Measurements from ENCODE around the gene FYB2. TPM values are rescaled to one million over a fixed set of nuclear protein-coding genes. Genes with fewer than 3 reads are reported as not detected.

FYB2 gene
- total RNA-seq, 1 experiment from 2014 or later: not detected

- TF ChIP-seq CTCF (IDR thresholded peaks at IDR 0.05; ENCODE audit: unreplicated experiment): no peak
- CTCF ChIA-PET: interaction anchor here (0.7 to 0.8 kb wide), 2 partner anchors 21 to 1647 kb away, joined by 3 to 6 read pairs; no protein-coding TSS in a partner anchor
- Mint-ChIP-seq H3K4me1 (ENCODE audit: insufficient read depth, unreplicated experiment) (no peaks in the 10 kb centered on the region), H3K4me3 (ENCODE audit: unreplicated experiment) (no peak overlapping the region), H3K27me3 (ENCODE audit: insufficient read depth, unreplicated experiment) (peaks cover 31% of the 10 kb centered on the region), H3K27ac (ENCODE audit: low read depth, unreplicated experiment) (no peak overlapping the region), H3K36me3 (ENCODE audit: insufficient read depth, unreplicated experiment) (no peaks in the 10 kb centered on the region), H3K9me3 (ENCODE audit: unreplicated experiment) (no peaks in the 10 kb centered on the region)
- DNase-seq (ENCODE audit: unreplicated experiment): no peak
- BruUV-seq (replicated peaks): no TSS peak
- intact Hi-C loops (cut with micrococcal nuclease): no loop called here
- POLR2A ChIA-PET: interaction anchor here (0.5 kb wide), 1 partner anchor 1715 kb away, joined by 3 read pairs; no protein-coding TSS in a partner anchor
Observed at GRCh38 chr1:56824938-56825337, 5.7 kb upstream of the FYB2 start.

- POLR2A ChIA-PET: no interaction called here
- CTCF ChIA-PET: interaction anchor here (0.7 to 0.8 kb wide), 2 partner anchors 20 to 1646 kb away, joined by 3 to 6 read pairs; no protein-coding TSS in a partner anchor
- peaks cover 25% of the 10 kb centered on the region for H3K27me3 Mint-ChIP-seq (ENCODE audit: insufficient read depth, unreplicated experiment)
- intact Hi-C loops (cut with micrococcal nuclease): no loop called here
- H3K27ac Mint-ChIP-seq (ENCODE audit: low read depth, unreplicated experiment): no peak overlapping the region
- no peaks in the 10 kb centered on the region for H3K9me3 Mint-ChIP-seq (ENCODE audit: unreplicated experiment)
- no peak for TF ChIP-seq CTCF (IDR thresholded peaks at IDR 0.05; ENCODE audit: unreplicated experiment)
- H3K36me3 Mint-ChIP-seq (ENCODE audit: insufficient read depth, unreplicated experiment): no peaks in the 10 kb centered on the region
- H3K4me3 Mint-ChIP-seq (ENCODE audit: unreplicated experiment): no peak overlapping the region
- BruUV-seq (replicated peaks): no TSS peak
- no peaks in the 10 kb centered on the region for H3K4me1 Mint-ChIP-seq (ENCODE audit: insufficient read depth, unreplicated experiment)
- DNase-seq (ENCODE audit: unreplicated experiment): no peak
Observed at GRCh38 chr1:56824271-56824670, 5.1 kb upstream of the FYB2 start.

GRCh38 chr1:56821462-56821797 lies 2.2 kb upstream of the FYB2 start:
- peaks cover 11% of the 10 kb centered on the region for H3K27me3 Mint-ChIP-seq (ENCODE audit: insufficient read depth, unreplicated experiment)
- POLR2A ChIA-PET: no interaction called here
- no TSS peak for BruUV-seq (replicated peaks)

More at GRCh38 chr1:56821462-56821797, 2.2 kb upstream of the FYB2 start:
- CTCF ChIA-PET: interaction anchor here (0.6 to 4.8 kb wide), 37 partner anchors 10 to 1753 kb away, joined by 3 to 39 read pairs (median 5); no protein-coding TSS in a partner anchor
- TF ChIP-seq CTCF (IDR thresholded peaks at IDR 0.05; ENCODE audit: unreplicated experiment): no peak
- Mint-ChIP-seq H3K9me3 (ENCODE audit: unreplicated experiment) (no peaks in the 10 kb centered on the region), H3K27ac (ENCODE audit: low read depth, unreplicated experiment) (no peak overlapping the region), H3K4me3 (ENCODE audit: unreplicated experiment) (no peak overlapping the region), H3K4me1 (ENCODE audit: insufficient read depth, unreplicated experiment) (peaks cover 8% of the 10 kb centered on the region), H3K36me3 (ENCODE audit: insufficient read depth, unreplicated experiment) (no peaks in the 10 kb centered on the region)
- DNase-seq (ENCODE audit: unreplicated experiment): no peak
- intact Hi-C loops (cut with micrococcal nuclease): loop anchor here (1.0 to 2.0 kb wide), 4 partner anchors 63 to 1537 kb away; no protein-coding TSS in a partner anchor

Measured in MCF 10A (cell line).